HG03378 (cell line): Measurements from ENCODE around the gene HELZ.
A peak's percentile ranks its signal among the peaks of the same experiment; 100 is the strongest.
"Not testable (repeated sequence)": the region's sequence is repeated elsewhere in the genome, so short reads cannot be mapped to it uniquely, and the experiment has no call there.

Experiments used
- ATAC-seq: cut with Tn5 transposase; IDR thresholded peaks from one replicate; pipeline ENCODE4 v1.9.1; 2021; ENCODE audit warnings: mild to moderate bottlenecking, moderate library complexity; ENCODE audit not compliant: unreplicated experiment

HELZ gene

GRCh38 chr17:67198131-67198530, 46.9 kb downstream of the HELZ start:
- ATAC-seq, result no peak

- ATAC-seq, result not testable (repeated sequence)
These were observed 48.0 kb downstream of the HELZ start for GRCh38 chr17:67197023-67197422.

DNA sequence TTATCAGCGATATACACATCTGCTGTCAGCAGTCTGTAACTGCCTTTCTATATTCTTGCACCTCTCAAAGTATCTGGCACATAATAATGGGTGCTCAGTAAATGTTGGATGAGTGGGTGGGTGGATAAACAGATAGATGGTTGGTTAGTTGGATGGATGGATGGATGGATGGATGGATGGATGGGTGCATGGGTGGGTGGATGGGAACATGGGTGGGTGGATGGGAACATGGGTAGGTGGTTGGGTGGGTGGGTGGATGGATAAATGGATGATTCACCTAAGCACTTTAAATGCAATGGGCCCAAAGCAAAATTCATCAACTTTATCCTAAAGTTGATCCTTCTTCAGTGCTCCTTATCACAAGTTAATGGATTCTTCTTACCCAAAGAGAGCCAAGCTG, 48.6 kb downstream of the HELZ start:
- ATAC-seq, result no peak

DNA sequence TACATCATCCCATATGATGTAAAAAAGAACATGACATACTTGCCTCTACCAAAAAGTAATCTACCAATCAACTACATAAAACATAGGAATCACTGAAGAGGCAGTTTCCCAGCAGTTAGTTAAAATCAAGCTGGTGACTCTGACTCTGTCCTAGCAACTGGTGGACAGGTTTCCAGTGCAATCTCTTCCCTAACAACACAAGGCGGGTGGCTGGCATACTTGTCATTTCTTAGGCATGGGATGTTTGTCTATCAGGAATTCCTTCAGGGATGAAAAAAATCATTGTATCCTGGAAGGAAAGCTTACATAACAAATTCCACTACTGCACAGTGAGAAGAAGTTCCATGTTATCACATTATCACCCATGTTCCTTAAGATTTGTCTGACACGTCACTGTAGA, 50.9 kb downstream of the HELZ start:
- ATAC-seq, result no peak

GRCh38 chr17:67187927-67188326, 57.1 kb downstream of the HELZ start:
- no peak for ATAC-seq

DNA sequence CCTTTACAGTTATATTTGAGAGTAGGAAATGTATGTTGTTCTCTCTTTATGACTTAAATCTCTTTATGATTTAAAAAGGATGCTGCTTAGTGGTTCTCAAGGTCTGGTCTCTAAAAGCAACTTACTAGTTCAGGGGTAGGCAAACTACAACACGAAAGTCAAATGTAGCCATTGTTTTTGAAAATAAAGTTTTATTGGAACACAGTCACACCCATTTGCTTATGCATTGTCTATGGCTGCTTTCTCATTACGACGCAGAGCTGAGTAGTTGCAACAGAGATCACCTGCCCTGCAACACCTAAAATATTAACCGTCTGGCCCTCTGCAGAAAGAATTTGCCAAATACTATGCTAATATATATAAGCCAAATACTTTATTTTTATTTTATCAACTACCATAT, 58.2 kb downstream of the HELZ start:
- no peak for ATAC-seq

DNA sequence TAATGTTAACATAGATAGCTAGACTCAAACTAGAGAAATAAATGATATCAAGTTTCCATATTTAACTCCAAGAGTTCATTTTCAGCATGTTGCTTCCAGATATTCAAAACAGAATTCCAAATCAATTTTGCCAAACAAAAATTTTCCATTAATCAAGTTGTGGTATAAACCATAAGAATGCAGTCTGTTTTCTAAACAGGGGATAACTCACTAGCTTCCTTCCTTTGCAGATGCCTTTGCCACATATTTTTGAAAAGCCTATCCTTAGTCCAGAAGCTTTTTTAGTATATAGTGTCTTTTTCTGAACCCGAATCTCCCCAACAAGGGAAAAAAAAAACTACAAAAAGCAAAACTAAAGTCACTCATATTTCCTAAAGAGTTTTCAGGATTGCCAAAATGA, 61.5 kb downstream of the HELZ start:
- ATAC-seq, result no peak

GRCh38 chr17:67181825-67182224, 63.2 kb downstream of the HELZ start:
- ATAC-seq, result no peak

DNA sequence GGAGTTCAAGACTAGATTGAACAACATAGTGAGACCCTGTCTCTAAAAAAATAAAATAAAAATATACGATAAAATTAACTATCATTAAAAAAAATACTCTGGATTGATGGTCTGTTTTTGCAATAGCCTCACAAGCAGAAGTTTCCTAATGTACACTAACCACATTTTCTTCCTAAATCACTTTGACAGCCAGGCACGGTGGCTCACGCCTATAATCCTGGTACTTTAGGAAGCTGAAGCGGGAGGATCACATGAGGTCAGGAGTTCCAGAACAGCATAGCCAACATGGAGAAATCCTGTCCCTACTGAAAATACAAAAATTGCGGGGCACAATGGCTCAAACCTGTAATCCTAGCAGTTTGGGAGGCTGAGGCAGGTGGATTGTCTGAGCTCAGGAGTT, 64.7 kb downstream of the HELZ start:
- no peak for ATAC-seq

- ATAC-seq, result no peak
These were observed 66.4 kb downstream of the HELZ start for GRCh38 chr17:67178555-67178954.

DNA sequence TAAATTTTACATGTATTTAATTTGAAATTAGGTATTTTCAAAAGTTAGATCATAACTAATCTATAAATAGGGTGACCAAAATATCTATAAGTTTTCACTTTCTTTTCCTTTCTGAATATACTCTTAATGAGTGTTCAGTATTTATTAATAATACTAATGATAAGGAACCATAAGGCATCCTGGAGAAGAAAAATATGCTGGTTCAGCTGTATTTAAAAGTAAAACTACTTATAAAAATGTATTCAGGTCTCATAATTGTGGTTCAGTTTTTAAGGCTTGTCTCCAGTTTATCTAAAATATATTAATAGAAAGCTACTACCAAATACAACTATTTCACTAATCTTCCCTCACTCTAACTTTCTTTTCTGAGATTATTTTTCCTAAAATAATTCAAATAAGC, 67.3 kb downstream of the HELZ start:
- ATAC-seq, result no peak

- no peak for ATAC-seq
These were observed 70.8 kb downstream of the HELZ start for GRCh38 chr17:67174190-67174589.

- ATAC-seq, result peak; percentile 92
These were observed 73.4 kb downstream of the HELZ start for GRCh38 chr17:67171560-67171959.

GRCh38 chr17:67168496-67168895, 76.5 kb downstream of the HELZ start:
- no peak for ATAC-seq

DNA sequence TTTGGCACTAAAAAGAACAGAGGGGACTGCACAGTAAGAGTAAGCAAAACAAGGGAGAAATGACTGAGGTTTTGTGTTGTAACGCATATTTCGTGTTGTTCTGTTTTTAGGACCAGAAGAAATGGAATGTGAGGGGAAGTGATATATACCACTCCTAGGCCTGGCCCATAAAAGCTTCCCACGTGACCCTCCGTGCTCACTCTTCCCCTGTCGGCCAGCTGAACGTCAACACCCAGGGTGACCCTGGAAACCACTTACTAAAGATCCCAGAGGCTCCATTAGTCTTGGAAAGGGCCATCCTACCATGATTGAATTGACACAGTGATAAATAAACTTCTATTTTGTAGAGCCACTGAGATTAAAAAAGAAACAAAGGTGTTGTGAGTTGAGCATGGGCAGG, 79.8 kb downstream of the HELZ start:
- no peak for ATAC-seq

GRCh38 chr17:67164302-67164701, 80.7 kb downstream of the HELZ start:
- ATAC-seq, result no peak

GRCh38 chr17:67162771-67163170, 82.2 kb downstream of the HELZ start:
- no peak for ATAC-seq

GRCh38 chr17:67161573-67161972, 83.4 kb downstream of the HELZ start:
- ATAC-seq, result no peak

DNA sequence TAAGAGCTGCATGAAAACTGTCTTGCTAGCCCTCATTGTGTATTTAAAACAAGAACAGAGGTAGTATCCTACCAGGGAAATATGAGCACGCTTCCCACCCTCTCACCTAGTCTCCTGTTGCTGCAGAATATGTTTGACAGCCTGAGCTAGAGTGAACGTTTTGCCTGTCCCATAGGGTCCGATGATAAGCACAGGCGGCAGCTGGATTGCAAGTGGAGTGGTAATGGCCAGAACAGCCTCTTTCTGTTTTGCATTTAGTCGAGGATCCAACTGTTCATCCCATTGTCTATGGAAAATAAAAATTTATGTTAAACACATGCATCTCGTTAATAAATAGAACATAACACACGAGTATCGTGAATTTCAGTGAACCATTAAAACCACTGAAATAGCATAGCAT, 84.2 kb downstream of the HELZ start:
- no peak for ATAC-seq

DNA sequence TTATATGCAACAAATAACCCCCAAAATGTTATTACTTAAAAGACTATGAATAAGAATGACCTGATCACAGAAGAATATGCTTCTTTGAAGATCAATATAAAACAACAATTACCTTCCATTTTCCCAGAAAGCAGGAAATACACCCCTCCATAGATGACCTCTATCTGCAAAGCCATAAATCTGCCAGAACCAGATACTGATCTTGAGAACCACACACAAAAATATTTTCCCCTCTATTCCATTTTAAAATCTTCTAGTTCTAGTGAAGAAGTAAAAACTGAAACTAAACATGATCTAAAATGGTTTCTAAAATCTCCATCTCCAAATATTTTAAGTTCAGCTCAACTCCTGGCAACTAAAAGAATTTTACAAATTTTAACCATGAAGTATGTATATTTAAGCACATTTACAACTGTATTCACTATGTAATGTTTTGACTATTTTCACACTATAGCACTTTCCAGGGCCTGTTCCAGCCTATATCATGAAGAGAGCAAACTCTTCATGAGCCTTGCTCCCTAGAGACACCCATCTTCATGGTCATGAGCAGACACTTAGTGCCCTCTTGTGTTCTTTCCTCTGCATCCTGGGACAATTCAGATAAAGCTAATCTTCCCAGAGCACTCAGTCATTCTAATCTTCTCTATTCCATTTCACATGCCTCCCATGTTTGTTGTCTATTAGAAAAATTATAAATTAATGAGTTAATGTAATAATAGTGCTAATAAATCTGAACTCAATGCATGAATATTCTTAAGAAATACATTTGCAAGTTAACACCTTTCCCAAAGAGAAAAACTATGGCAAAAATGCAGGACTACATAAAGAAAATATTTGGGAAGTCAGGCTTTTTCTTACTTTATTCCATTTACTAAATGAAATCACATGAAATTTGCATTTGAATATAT, 87.0 kb downstream of the HELZ start:
- ATAC-seq, result no peak

GRCh38 chr17:67156269-67157199, 88.5 kb downstream of the HELZ start:
- no peak for ATAC-seq

GRCh38 chr17:67152824-67153223, 92.2 kb downstream of the HELZ start:
- no peak for ATAC-seq
